ENCODE results near the gene SMKR1. TPM values are rescaled to one million over a fixed set of nuclear protein-coding genes. Genes with fewer than 3 reads are reported as not detected.

SMKR1 gene
- total RNA-seq, 1 donor from 2014 or later = 1.5 TPM

GRCh38 chr7:129557686-129558481 lies 55.6 kb downstream of the SMKR1 start:
- H3K27ac Mint-ChIP-seq = no peak overlapping the region
- H3K4me1 Mint-ChIP-seq (ENCODE audit: unreplicated experiment) = peaks cover 11% of the 10 kb centered on the region
- TF ChIP-seq CTCF (conservative IDR thresholded peaks at IDR 0.05) = no peak
- no peak for DNase-seq (ENCODE audit: extremely low spot score, unreplicated experiment)
- peaks cover 14% of the 10 kb centered on the region for H3K27me3 Mint-ChIP-seq
- no peaks in the 10 kb centered on the region for H3K36me3 Mint-ChIP-seq
- H3K9me3 Mint-ChIP-seq = no peaks in the 10 kb centered on the region
- H3K4me3 Mint-ChIP-seq = no peak overlapping the region

GRCh38 chr7:129559564-129559963 lies 57.2 kb downstream of the SMKR1 start:
- Mint-ChIP-seq H3K27me3 (peaks cover 20% of the 10 kb centered on the region), H3K9me3 (no peaks in the 10 kb centered on the region), H3K4me1 (ENCODE audit: unreplicated experiment) (peaks cover 5% of the 10 kb centered on the region), H3K36me3 (no peaks in the 10 kb centered on the region), H3K27ac (no peak overlapping the region), H3K4me3 (no peak overlapping the region)
- no peak for DNase-seq (ENCODE audit: extremely low spot score, unreplicated experiment)
- no peak for TF ChIP-seq CTCF (conservative IDR thresholded peaks at IDR 0.05)

- H3K36me3 Mint-ChIP-seq = no peaks in the 10 kb centered on the region
- DNase-seq (ENCODE audit: extremely low spot score, unreplicated experiment) = no peak
- H3K27ac Mint-ChIP-seq = no peak overlapping the region
- H3K9me3 Mint-ChIP-seq = no peaks in the 10 kb centered on the region
- peaks cover 5% of the 10 kb centered on the region for H3K4me1 Mint-ChIP-seq (ENCODE audit: unreplicated experiment)
- peaks cover 24% of the 10 kb centered on the region for H3K27me3 Mint-ChIP-seq
- H3K4me3 Mint-ChIP-seq = no peak overlapping the region
- no peak for TF ChIP-seq CTCF (conservative IDR thresholded peaks at IDR 0.05)
These were observed 58.5 kb downstream of the SMKR1 start for GRCh38 chr7:129560831-129561230.

DNA sequence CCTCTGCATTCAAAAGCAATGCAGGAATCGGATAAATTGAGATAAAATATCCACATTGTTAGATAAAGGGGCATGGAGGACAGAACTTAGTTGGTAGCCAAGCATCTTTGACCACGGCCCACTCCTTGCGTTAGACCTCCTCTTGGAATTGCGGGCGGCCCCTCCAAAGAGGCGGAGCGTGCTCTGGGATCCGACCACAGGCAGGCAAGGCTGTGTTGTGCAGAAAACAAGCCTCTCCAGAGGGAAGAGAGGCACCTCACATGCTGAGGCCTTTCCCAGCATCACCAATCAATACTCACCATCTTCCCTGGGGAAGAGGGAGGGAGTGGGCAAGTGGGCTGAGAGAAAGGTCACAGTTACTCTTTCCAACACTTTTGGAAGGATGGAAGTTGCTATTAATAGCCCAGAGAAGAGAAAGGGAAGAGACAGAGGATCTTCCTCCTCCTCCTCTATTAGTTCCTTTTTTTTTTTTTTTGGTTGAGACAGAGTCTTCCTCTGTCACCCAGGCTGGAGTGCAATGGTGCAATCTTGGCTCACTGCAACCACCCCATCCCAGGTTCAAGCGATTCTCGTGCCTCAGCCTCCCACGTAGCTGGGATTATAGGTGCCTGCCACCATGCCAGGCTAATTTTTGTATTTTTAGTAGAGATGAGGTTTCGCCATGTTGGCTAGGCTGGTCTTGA lies 59.5 kb downstream of the SMKR1 start:
- DNase-seq (ENCODE audit: extremely low spot score, unreplicated experiment) = no peak
- no peak overlapping the region for H3K27ac Mint-ChIP-seq
- peaks cover 5% of the 10 kb centered on the region for H3K4me1 Mint-ChIP-seq (ENCODE audit: unreplicated experiment)
- no peak for TF ChIP-seq CTCF (conservative IDR thresholded peaks at IDR 0.05)
- no peaks in the 10 kb centered on the region for H3K9me3 Mint-ChIP-seq
- H3K27me3 Mint-ChIP-seq = peaks cover 18% of the 10 kb centered on the region
- no peak overlapping the region for H3K4me3 Mint-ChIP-seq
- no peaks in the 10 kb centered on the region for H3K36me3 Mint-ChIP-seq

Other genes with a start within 250 kb of the SMKR1 start
- 1.00 and 8.7 TPM in 2 replicates for gene STRIP2, start 68.1 kb upstream of the SMKR1 start, total RNA-seq (ENCODE audit: low replicate concordance)
- 16.9 and 25.6 TPM in 2 replicates for gene NRF1, start 109.2 kb downstream of the SMKR1 start, total RNA-seq (ENCODE audit: low replicate concordance)